Hypothalamus (tissue), 51 donors: Measurements from ENCODE around the gene HSBP1L1.
"Not testable (repeated sequence)": the region's sequence is repeated elsewhere in the genome, so short reads cannot be mapped to it uniquely, and the experiment has no call there.

Experiments used
- DNase-seq, 51 donors: peaks; one replicate each; lab custom pipeline; 2025; lab: John Stamatoyannopoulos, UW

Gene HSBP1L1

GRCh38 chr18:79980585-79980984, 16.1 kb downstream of the HSBP1L1 start:
- no peak for DNase-seq

- DNase-seq = peak in 31 of 51 donors; percentile 7 to 71 (median 38)
These were observed 18.3 kb downstream of the HSBP1L1 start for GRCh38 chr18:79982736-79983135.

- no peak for DNase-seq
These were observed 18.8 kb downstream of the HSBP1L1 start for GRCh38 chr18:79983253-79983652.

GRCh38 chr18:79983793-79984192, 19.4 kb downstream of the HSBP1L1 start:
- no peak for DNase-seq

- DNase-seq = no peak
These were observed 20.7 kb downstream of the HSBP1L1 start for GRCh38 chr18:79985172-79985571.

- DNase-seq = peak in 1 of 51 donors; percentile 7
These were observed 22.3 kb downstream of the HSBP1L1 start for GRCh38 chr18:79986726-79987125.

- no peak for DNase-seq
These were observed 23.1 kb downstream of the HSBP1L1 start for GRCh38 chr18:79987566-79987965.

GRCh38 chr18:79988071-79988450, 23.6 kb downstream of the HSBP1L1 start:
- peak in 25 of 51 donors; percentile 43 to 88 (median 69) for DNase-seq

GRCh38 chr18:79988451-79989194, 24.2 kb downstream of the HSBP1L1 start, which contains the start of gene TXNL4A:
TSS of gene TXNL4A (minus strand) at chr18:79988563. CDS start at chr18:79988392, 171 bp downstream.
- DNase-seq = peak in 50 of 51 donors; percentile 26 to 91 (median 78)

- no peak for DNase-seq
These were observed 24.7 kb downstream of the HSBP1L1 start for GRCh38 chr18:79989195-79989497.

- DNase-seq = no peak
These were observed 27.1 kb downstream of the HSBP1L1 start for GRCh38 chr18:79991494-79991893.

GRCh38 chr18:79999701-80000100, 35.3 kb downstream of the HSBP1L1 start:
- DNase-seq = not testable (repeated sequence)

- DNase-seq = no peak
These were observed 36.4 kb downstream of the HSBP1L1 start for GRCh38 chr18:80000877-80001276.

GRCh38 chr18:80002468-80002867, 38.0 kb downstream of the HSBP1L1 start:
- DNase-seq = no peak

- DNase-seq = no peak
These were observed 40.3 kb downstream of the HSBP1L1 start for GRCh38 chr18:80004600-80005342.

GRCh38 chr18:80006724-80007123, 42.3 kb downstream of the HSBP1L1 start:
- peak in 1 of 51 donors; percentile 29 for DNase-seq

GRCh38 chr18:80009661-80010550, 45.5 kb downstream of the HSBP1L1 start:
- DNase-seq = peak in 14 of 51 donors; percentile 12 to 83 (median 44)

GRCh38 chr18:80010551-80010906, 46.1 kb downstream of the HSBP1L1 start:
- DNase-seq = peak in 1 of 51 donors; percentile 46

GRCh38 chr18:80011496-80012137, 47.2 kb downstream of the HSBP1L1 start:
- not testable (repeated sequence) for DNase-seq

- no peak for DNase-seq
These were observed 48.3 kb downstream of the HSBP1L1 start for GRCh38 chr18:80012714-80013113.
